ENCODE data around the gene PTPN9.
"Not testable (repeated sequence)": the region's sequence is repeated elsewhere in the genome, so short reads cannot be mapped to it uniquely, and the experiment has no call there.

PTPN9 gene

DNA sequence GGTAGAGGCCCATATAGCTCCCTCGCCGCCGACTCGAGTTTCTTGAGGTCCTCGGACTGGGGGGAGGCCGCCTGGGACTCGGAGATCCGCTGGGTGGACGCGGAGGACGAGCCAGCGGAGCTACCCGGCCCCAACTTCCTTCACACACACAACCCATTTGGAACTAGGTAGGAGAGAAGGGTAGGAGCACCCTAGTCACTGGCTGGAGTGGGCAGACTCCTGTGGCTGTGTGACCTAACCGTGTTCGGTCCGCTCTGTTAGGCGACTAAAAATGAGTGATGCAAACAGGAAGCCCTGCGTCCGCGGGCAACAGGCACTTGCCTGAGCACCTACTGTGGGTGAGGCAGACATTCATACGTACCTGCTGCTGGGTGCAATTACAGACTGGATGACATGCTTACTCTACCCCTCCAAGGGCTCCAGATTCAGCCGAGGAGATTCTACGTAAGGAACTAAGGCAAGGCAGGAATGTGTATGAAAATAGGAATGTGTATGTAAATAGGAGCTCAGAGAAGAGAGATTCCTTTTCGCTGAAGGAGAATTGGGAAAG is 123.1 kb downstream of the PTPN9 start:
- peak overlapping the region; percentile 64 to 98 (median 94) for H3K27ac ChIP-seq
- peak overlapping the region; percentile 70 to 97 (median 93) for H3K4me3 ChIP-seq

DNA sequence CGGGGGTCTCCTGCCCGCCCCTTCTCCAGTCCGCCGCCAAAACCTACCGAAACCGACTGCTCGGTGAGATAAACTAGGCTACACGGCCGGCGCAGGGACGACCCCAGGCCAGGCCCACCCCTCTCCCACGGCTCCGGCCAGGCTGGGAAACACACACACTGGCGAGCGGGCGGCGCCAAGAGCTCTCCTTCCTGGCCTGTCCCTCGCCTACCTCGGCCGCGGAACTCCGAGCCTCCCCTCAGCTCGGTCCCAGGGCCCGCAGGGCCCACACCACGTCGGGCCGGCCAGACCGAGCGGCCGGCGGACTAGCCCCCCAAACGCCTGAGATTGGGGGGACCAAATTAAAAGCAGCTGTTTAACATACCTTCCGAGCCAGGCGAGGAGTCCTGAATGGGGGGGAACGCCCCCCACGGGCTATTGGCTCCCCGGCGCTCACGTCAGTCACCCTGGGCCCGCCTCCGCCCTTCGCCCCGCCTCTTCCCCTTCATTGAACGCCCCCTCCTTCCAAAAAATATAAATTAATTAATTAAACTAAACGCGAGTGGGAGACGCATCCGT is 123.6 kb downstream of the PTPN9 start:
- Histone ChIP-seq H3K4me3 (peak overlapping the region; percentile 70 to 97 (median 93)), H3K27ac (peak overlapping the region; percentile 64 to 98 (median 94))

DNA sequence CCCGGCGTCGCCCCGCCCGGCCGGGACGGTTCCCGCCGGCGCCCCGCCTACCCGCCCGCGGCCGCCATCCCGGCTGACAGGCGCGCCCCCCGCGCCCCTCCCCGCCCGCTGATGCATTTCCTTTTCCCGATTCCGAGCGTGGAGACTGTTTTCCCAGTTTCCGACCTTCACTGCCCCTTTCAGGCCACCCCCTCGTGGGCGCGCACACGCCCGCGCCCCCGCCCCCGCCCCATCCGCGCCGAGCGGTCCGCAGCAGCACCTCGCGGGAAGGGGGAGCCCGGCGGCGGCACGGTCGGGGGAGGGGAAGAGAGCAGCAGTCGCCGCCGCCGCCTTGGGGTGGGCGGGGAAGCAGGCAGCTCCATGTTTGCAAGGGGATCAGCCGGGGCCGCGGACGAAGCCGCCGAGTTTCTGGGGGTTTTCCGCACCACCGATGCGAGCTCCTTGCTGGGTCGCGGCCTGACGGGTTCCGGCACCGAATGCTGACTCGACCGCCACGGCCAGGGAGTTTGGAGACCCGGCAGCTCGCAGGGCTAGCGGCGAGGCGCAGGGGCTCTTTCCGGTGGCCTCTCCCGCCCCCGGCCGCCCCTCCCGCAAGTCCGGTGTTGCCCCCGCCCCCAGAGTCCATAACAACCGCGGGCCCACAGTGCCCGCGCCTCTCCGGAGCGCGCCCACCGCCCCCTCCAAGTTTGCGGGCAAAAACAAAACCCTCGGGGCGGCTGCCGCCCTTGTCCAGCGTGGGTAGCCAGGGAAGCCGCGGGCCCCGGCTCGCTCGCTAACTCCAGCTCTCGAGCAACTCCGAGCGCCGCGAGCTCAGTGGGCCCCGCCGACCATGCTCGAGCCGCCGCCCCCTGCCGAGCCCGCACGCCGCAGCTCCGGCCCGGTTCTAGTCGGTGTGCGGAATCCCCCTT is 124.4 kb downstream of the PTPN9 start:
- Histone ChIP-seq H3K27ac (peak overlapping the region; percentile 57 to 98 (median 94)), H3K4me3 (peak overlapping the region; percentile 70 to 97 (median 93))

DNA sequence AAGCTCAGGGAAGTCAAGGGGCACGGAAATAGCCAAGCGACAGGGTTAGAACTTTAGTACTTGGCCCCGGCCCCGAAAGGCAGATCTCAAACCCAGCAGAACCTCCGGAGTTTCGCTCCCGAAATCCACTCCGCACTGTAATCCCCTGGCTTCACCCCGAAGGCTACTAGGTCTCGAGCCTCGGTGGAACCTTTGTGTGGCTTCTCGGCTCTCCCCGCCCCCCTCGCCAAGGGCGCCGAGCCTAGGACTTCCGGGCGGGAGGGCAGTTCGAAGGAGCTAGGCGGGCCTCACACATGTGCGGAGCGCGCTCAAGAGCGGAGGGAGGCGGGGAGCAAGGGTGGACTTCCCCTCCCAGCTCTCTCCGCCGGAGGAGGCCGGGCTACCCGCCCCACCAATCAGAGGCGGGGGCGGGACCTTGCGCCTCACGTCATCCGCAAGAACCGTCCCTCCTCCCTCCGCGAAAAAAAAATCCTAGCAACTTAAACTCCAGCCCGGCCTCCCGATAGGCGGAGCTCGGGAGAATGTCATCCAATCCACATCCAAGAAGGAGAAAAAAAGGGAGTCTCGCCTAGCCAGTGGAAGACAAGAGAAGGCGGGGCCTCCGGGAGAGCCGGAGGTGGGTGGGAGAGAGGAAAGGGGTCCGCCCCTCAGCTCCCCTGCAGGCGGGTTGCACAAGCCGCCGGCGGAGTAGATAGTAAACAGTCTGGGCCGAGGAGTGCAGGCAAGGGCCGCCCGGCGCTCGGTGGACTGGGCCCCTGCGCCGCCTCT is 125.2 kb downstream of the PTPN9 start:
- Histone ChIP-seq H3K4me3 (peak overlapping the region; percentile 70 to 97 (median 93)), H3K27ac (peak overlapping the region; percentile 57 to 98 (median 94))

DNA sequence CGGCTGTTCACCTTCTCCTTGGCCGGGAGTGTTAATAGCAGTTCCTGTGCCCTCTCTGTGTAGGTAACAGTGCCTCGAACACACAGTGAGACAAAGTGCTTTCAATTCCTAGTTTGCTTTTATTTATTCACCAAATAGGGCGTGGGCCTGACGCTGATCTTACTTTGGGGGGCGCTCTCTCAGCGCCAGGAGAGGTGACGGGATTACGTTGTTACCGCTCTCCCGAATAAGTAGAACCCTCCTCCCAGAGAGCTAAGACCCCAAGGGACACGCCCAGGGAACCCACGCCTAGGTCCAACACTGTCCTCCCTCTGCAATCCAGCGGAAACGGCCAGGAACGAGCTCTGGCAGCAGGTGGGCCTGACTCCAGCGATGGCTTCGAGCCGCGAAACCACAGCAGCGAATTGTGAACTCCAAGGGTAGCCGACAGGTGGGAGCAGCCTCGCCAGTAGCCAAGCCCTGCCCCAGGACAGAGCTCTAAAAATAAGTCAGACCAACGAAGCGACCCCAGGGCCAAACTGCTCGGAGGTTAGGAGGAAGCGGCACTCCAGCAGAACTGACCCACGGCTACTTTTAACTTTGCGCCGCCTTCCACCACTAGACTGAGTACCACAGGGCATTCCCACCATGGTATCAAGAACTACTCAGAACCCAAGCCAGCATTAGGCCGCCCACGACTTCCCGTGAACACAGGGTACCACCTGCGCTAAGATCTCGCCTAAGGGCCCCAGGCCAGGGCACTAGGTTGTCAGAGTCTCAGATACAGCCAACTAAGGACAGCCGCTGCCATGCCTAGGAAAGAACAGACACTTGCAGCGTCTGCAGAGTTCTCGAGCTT is 126.0 kb downstream of the PTPN9 start:
- Histone ChIP-seq H3K4me3 (peak overlapping the region; percentile 52 to 97 (median 93)), H3K27ac (peak overlapping the region; percentile 24 to 98 (median 90))

DNA sequence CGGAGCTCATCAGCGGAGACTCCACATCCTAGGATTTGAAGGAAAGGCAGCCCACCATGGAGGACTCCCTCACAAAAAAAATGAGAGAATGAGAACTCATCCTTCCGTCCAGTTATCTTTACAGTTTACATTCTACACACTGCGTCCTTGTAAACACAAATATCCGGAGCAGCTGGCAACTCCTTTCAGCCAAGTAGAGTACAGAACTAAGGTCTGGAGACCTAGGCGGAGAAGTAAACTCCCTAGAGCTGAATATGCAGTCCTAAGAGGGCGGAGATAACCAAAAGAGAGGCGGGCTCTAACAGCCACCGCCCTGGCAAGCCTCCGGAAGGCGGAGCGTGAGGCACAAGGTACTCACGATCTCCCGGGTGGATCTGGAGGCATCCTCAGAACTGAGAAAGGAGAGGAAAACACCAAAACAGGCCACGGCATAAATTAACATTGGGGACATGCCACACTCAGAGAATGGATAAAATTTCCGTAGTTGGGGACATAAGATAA is 126.7 kb downstream of the PTPN9 start:
- peak overlapping the region; percentile 52 to 97 (median 93) for H3K4me3 ChIP-seq
- H3K27ac ChIP-seq, result peak overlapping the region; percentile 24 to 98 (median 90)

- H3K27ac ChIP-seq, result peak within 1 kb of the TSS; percentile 79 to 98 (median 93)
- H3K4me3 ChIP-seq, result peak within 1 kb of the TSS; percentile 66 to 97 (median 93)
Observed at GRCh38 chr15:75451674-75452363, 127.3 kb downstream of the PTPN9 start, which contains the start of gene SIN3A. Gene SIN3A (minus strand): TSS chr15:75451690. CDS start chr15:75430375, 21,315 bp downstream.

DNA sequence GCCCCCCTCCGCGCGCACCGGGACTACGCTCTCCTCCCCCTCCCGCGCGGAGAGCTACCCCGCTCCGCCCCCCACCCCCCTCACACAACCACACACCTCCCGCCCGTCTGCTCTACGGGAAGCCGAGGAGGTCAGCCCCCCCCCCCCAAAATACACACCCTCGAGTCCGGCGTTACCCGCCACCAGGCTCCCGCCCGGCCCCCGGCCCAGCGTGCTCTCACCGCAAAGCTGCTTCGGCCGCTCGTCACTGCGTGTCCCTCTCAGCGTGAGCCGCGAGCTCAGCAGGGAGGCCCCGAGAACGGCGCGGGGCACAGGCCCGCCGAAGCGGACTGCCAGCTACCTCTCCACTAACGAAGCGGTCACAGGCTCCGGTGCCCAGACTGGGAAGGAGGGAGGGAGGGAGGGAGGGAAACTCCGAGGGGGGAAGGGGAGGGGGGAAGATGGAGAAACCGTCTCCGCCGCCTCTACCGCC is 127.9 kb downstream of the PTPN9 start:
- peak overlapping the region; percentile 66 to 97 (median 88) for H3K4me3 ChIP-seq
- peak overlapping the region; percentile 79 to 98 (median 93) for H3K27ac ChIP-seq

GRCh38 chr15:75450307-75451201 is 128.6 kb downstream of the PTPN9 start:
- peak overlapping the region in 20 of 21 experiments; percentile 81 to 98 (median 94) for H3K27ac ChIP-seq
- peak overlapping the region; percentile 66 to 97 (median 88) for H3K4me3 ChIP-seq

GRCh38 chr15:75449585-75450306 is 129.4 kb downstream of the PTPN9 start:
- peak overlapping the region in 16 of 21 experiments; percentile 81 to 98 (median 94) for H3K27ac ChIP-seq
- H3K4me3 ChIP-seq, result peak overlapping the region; percentile 66 to 97 (median 88)

GRCh38 chr15:75448171-75448570 is 130.9 kb downstream of the PTPN9 start:
- not testable (repeated sequence) for H3K27ac ChIP-seq

GRCh38 chr15:75446151-75446550 is 133.0 kb downstream of the PTPN9 start:
- H3K4me3 ChIP-seq, result no peak overlapping the region
- peak overlapping the region in 1 of 21 experiments; percentile 25 for H3K27ac ChIP-seq

More at GRCh38 chr15:75448171-75448570, 130.9 kb downstream of the PTPN9 start:
- not testable (repeated sequence) for H3K4me3 ChIP-seq

- H3K27ac ChIP-seq, H3K4me3 ChIP-seq: not testable (repeated sequence)
Observed at GRCh38 chr15:75445324-75445723, 133.8 kb downstream of the PTPN9 start.

GRCh38 chr15:75443972-75444453 is 135.1 kb downstream of the PTPN9 start:
- not testable (repeated sequence) for H3K4me3 ChIP-seq, H3K27ac ChIP-seq

GRCh38 chr15:75437721-75438120 is 141.4 kb downstream of the PTPN9 start:
- Histone ChIP-seq H3K27ac (no peak overlapping the region), H3K4me3 (no peak overlapping the region)

GRCh38 chr15:75436881-75437280 is 142.2 kb downstream of the PTPN9 start:
- no peak overlapping the region for H3K4me3 ChIP-seq
- H3K27ac ChIP-seq, result no peak overlapping the region

All from skin epidermis (tissue), 12 donors.